ENCODE results near the gene VKORC1L1.
"Not testable (repeated sequence)": the region's sequence is repeated elsewhere in the genome, so short reads cannot be mapped to it uniquely, and the experiment has no call there.

GRCh38 chr7:65964671-65965070, 91.8 kb downstream of the VKORC1L1 start:
- not testable (repeated sequence) for TF ChIP-seq CTCF, POLR2A (IDR thresholded peaks at IDR 0.05)
